Neuronal stem cell (in vitro differentiated cells): ENCODE data around the gene BCOR.

Source experiments
- DNase-seq: peaks from one replicate; pipeline ENCODE4 v3.0.0-alpha.2; 2013; ENCODE audit warnings: low spot score
- H2AFZ ChIP-seq: one replicate; pipeline ENCODE4 v1.6.1; 2013; ENCODE audit warnings: mild to moderate bottlenecking, low read length, inconsistent platforms
- H2AK5ac ChIP-seq: 2 replicates; pipeline ENCODE4 v1.6.1; 2013; ENCODE audit warnings: low read depth, mild to moderate bottlenecking, inconsistent platforms, low read length, moderate library complexity, mixed read lengths
- H2BK120ac ChIP-seq: 2 replicates; pipeline ENCODE4 v1.6.1; 2013; ENCODE audit warnings: low read depth, mild to moderate bottlenecking, inconsistent platforms, low read length, moderate library complexity, mixed read lengths
- H2BK12ac ChIP-seq: one replicate; pipeline ENCODE4 v1.6.1; 2013; ENCODE audit warnings: low read length, inconsistent platforms
- H2BK15ac ChIP-seq: 2 replicates; pipeline ENCODE4 v1.6.1; 2013; ENCODE audit warnings: mild to moderate bottlenecking, low read length, inconsistent platforms, mixed read lengths
- H2BK5ac ChIP-seq: one replicate; pipeline ENCODE4 v1.6.1; 2013; ENCODE audit warnings: inconsistent platforms, mild to moderate bottlenecking, low read length, moderate library complexity
- H3K14ac ChIP-seq: one replicate; pipeline ENCODE4 v1.6.1; 2013; ENCODE audit warnings: low read length, inconsistent platforms
- H3K18ac ChIP-seq: 2 replicates; pipeline ENCODE4 v1.6.1; 2013; ENCODE audit warnings: low read length, inconsistent platforms
- H3K23ac ChIP-seq: 2 replicates; pipeline ENCODE4 v1.6.1; 2013; ENCODE audit warnings: low read depth, mild to moderate bottlenecking, mixed read lengths, low read length, inconsistent platforms; ENCODE audit not compliant: poor library complexity
- H3K27ac ChIP-seq: replicated peaks from 3 replicates; pipeline ENCODE4 v1.5.1; 2013; ENCODE audit warnings: low read length, inconsistent platforms
- H3K27me3 ChIP-seq, 3 experiments: 2 replicates each; pipeline ENCODE4 v1.6.1; 2013; ENCODE audit warnings: low read length in 3 of 3, mild to moderate bottlenecking in 2 of 3, inconsistent platforms in 1 of 3, low read depth in 1 of 3, mixed read lengths in 1 of 3, moderate library complexity in 1 of 3; ENCODE audit not compliant: control insufficient read depth in 3 of 3, insufficient read depth in 3 of 3
- H3K36me3 ChIP-seq, 2 donors: replicated peaks in 1 of 2; 2 replicates each; pipeline ENCODE4 v1.6.1; 2013; ENCODE audit warnings: low read length in 2 of 2; ENCODE audit not compliant: control insufficient read depth in 2 of 2, insufficient read depth in 2 of 2
- H3K4ac ChIP-seq: 2 replicates; pipeline ENCODE4 v1.6.1; 2013; ENCODE audit warnings: inconsistent platforms, mild to moderate bottlenecking, low read length, moderate library complexity
- H3K4me1 ChIP-seq, 2 donors: 1 replicate in 1 of 2; 2 replicates in 1 of 2; pipeline ENCODE4 v1.6.1; 2013; ENCODE audit warnings: low read length in 2 of 2, low read depth in 1 of 2; ENCODE audit not compliant: control insufficient read depth in 2 of 2, insufficient read depth in 1 of 2
- H3K4me2 ChIP-seq: one replicate; pipeline ENCODE4 v1.6.1; 2013; ENCODE audit warnings: mild to moderate bottlenecking, low read length, inconsistent platforms; ENCODE audit not compliant: insufficient read depth, poor library complexity, severe bottlenecking
- H3K4me3 ChIP-seq, 2 donors: 2 replicates each; pipeline ENCODE4 v1.5.1; 2013; ENCODE audit warnings: low read length in 2 of 2, mild to moderate bottlenecking in 2 of 2, inconsistent platforms in 1 of 2, moderate library complexity in 1 of 2
- H3K79me1 ChIP-seq: one replicate; pipeline ENCODE4 v1.6.1; 2013; ENCODE audit warnings: low read depth, mild to moderate bottlenecking, inconsistent platforms, low read length, moderate library complexity
- H3K9ac ChIP-seq: one replicate; pipeline ENCODE4 v1.6.1; 2013; ENCODE audit warnings: mild to moderate bottlenecking, low read depth, low read length, inconsistent platforms; ENCODE audit not compliant: poor library complexity
- H3K9me3 ChIP-seq, 2 donors: replicated peaks in 1 of 2; 2 replicates each; pipeline versions ENCODE3 to v1.6.1; 2013; ENCODE audit warnings: low read length in 2 of 2, mild to moderate bottlenecking in 2 of 2, inconsistent platforms in 1 of 2, low read depth in 1 of 2, mixed read lengths in 1 of 2, moderate library complexity in 1 of 2; ENCODE audit not compliant: control insufficient read depth in 2 of 2, insufficient read depth in 1 of 2
- H4K8ac ChIP-seq: one replicate; pipeline ENCODE4 v1.6.1; 2013; ENCODE audit warnings: low read depth, mild to moderate bottlenecking, inconsistent platforms, low read length, moderate library complexity
- H4K91ac ChIP-seq: one replicate; pipeline ENCODE4 v1.6.1; 2013; ENCODE audit warnings: low read length, low read depth, mild to moderate bottlenecking, inconsistent platforms; ENCODE audit not compliant: poor library complexity
- WGBS, 2 donors: extraction: QIAGEN DNeasy Blood & Tissue Kit; methylation state at CpG; one replicate each; pipeline ENCODE4 v1.1.7; 2013; ENCODE audit warnings: missing lambda C conversion rate in 2 of 2, mixed read lengths in 1 of 2; ENCODE audit not compliant: insufficient read length in 2 of 2, insufficient replicate concordance in 1 of 2; ENCODE audit errors: extremely low coverage in 2 of 2; 5-methylcytosine and 5-hydroxymethylcytosine counted together

The BCOR gene

DNA sequence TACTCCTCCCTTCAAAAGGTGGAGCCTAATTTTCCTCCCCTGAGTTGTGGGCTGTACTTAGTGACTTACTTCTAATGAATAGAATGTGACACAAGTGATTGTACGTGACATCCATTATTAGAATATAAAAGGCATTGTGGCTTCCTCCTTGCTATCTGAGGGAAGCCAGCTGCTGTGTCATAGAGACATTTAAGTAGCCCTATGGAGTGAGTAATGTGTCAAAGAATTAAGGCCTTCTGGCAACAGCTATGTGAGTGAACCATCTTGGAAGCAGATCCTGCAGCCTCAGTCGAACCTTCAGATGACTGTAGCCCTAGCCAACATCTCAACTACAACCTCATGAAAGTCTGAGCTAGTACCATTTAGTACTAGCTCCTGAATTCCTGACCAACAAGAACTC lies 76.1 kb downstream of the BCOR start:
- H3K27ac ChIP-seq = no peak overlapping the region
- H2AK5ac ChIP-seq = no peak overlapping the region
- no peaks in the 10 kb centered on the region for H3K4me1 ChIP-seq
- no peak overlapping the region for H2BK15ac ChIP-seq
- no peak overlapping the region for H3K4ac ChIP-seq
- no peak overlapping the region for H4K8ac ChIP-seq
- no peak overlapping the region for H2BK12ac ChIP-seq
- no peaks in the 10 kb centered on the region for H3K27me3 ChIP-seq
- H4K91ac ChIP-seq = no peak overlapping the region
- H3K14ac ChIP-seq = no peak overlapping the region
- H2BK5ac ChIP-seq = no peak overlapping the region
- no CpG with 5 or more reads among the region's 2 CpGs for WGBS, 2 donors
- no peak overlapping the region for H3K18ac ChIP-seq
- no peak overlapping the region for H3K4me2 ChIP-seq
- no peak overlapping the region for H2AFZ ChIP-seq
- H3K9ac ChIP-seq = no peak overlapping the region
- no peak overlapping the region for H2BK120ac ChIP-seq
- no peaks in the 10 kb centered on the region for H3K36me3 ChIP-seq
- no peak overlapping the region for H3K23ac ChIP-seq
- no peak overlapping the region for H3K4me3 ChIP-seq
- no peak for DNase-seq
- H3K9me3 ChIP-seq = peaks cover 0 to 3% of the 10 kb centered on the region in 2 donors
- H3K79me1 ChIP-seq = no peaks in the 10 kb centered on the region

DNA sequence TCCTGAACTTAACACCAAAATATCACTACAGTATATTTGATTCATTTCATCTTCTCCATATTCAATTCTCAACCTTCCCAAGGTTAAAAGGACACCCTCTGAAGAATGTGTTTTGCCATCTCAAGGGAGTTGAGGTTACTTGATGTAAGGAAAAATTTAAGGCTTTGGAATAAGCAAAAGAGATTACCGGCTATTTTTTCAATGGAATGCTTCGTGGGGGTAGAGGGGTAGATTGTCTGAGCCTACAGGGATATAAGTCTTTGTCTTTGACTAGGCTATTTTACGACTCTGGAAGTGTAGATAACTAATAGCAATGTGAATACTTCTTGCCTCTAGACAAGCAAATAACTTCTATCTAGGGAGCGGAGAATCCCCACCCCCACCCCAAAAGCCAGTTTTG lies 78.2 kb downstream of the BCOR start:
- H2BK12ac ChIP-seq = no peak overlapping the region
- no peaks in the 10 kb centered on the region for H3K36me3 ChIP-seq
- peaks cover 0 to 5% of the 10 kb centered on the region in 2 donors for H3K9me3 ChIP-seq
- H2AK5ac ChIP-seq = no peak overlapping the region
- H3K27ac ChIP-seq = no peak overlapping the region
- no peak overlapping the region for H3K14ac ChIP-seq
- no peak overlapping the region for H4K8ac ChIP-seq
- no peak overlapping the region for H2BK5ac ChIP-seq
- no peak overlapping the region for H3K23ac ChIP-seq
- H2AFZ ChIP-seq = no peak overlapping the region
- no peak overlapping the region for H4K91ac ChIP-seq
- DNase-seq = no peak
- WGBS, 2 donors = no CpG with 5 or more reads among the region's 4 CpGs
- H3K4me3 ChIP-seq = no peak overlapping the region
- H3K4me2 ChIP-seq = no peak overlapping the region
- no peaks in the 10 kb centered on the region for H3K79me1 ChIP-seq
- no peak overlapping the region for H2BK120ac ChIP-seq
- no peak overlapping the region for H3K4ac ChIP-seq
- H3K18ac ChIP-seq = no peak overlapping the region
- H3K4me1 ChIP-seq = no peaks in the 10 kb centered on the region
- H3K27me3 ChIP-seq = no peaks in the 10 kb centered on the region
- H3K9ac ChIP-seq = no peak overlapping the region
- H2BK15ac ChIP-seq = no peak overlapping the region

DNA sequence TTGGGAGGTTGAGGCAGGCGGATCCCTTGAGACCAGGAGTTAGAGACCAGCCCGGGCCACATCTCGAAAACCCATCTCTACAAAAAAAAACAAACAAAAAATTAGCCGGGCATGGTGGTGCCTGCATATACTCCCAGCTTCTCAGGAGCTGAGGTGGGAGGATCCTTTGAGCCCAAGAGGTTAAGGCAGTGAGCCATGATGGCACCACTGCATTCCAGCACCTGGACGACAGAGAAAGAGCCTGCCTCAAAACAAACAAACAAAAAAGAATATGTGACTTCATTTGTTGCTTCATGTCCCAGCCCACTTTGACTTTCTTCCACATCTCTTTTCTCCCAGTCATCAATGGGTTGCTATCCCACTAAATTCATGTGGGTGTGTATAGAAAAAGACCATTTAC lies 79.7 kb downstream of the BCOR start:
- Histone ChIP-seq H3K4ac (no peak overlapping the region), H2BK15ac (no peak overlapping the region), H3K79me1 (no peaks in the 10 kb centered on the region), H3K14ac (no peak overlapping the region), H2AFZ (no peak overlapping the region), H2BK12ac (no peak overlapping the region), H2BK120ac (no peak overlapping the region), H4K8ac (no peak overlapping the region), H3K4me3 (no peak overlapping the region), H2BK5ac (no peak overlapping the region), H3K9ac (no peak overlapping the region), H3K18ac (no peak overlapping the region), H3K23ac (no peak overlapping the region), H3K9me3 (peaks cover 0 to 5% of the 10 kb centered on the region in 2 donors), H3K4me2 (no peak overlapping the region), H3K27me3 (no peaks in the 10 kb centered on the region), H3K36me3 (no peaks in the 10 kb centered on the region), H3K4me1 (peaks cover 0 to 2% of the 10 kb centered on the region in 2 donors), H2AK5ac (no peak overlapping the region), H4K91ac (no peak overlapping the region), H3K27ac (no peak overlapping the region)
- DNase-seq = no peak
- WGBS, 2 donors = no CpG with 5 or more reads among the region's 5 CpGs

- H2BK5ac ChIP-seq = no peak overlapping the region
- no peak overlapping the region for H3K4me3 ChIP-seq
- no peak overlapping the region for H3K4me2 ChIP-seq
- H4K8ac ChIP-seq = no peak overlapping the region
- no peaks in the 10 kb centered on the region for H3K36me3 ChIP-seq
- H3K4me1 ChIP-seq = peaks cover 2% of the 10 kb centered on the region in 2 donors
- no peak overlapping the region for H4K91ac ChIP-seq
- H2BK12ac ChIP-seq = no peak overlapping the region
- H3K23ac ChIP-seq = no peak overlapping the region
- no peak overlapping the region for H3K14ac ChIP-seq
- H3K18ac ChIP-seq = no peak overlapping the region
- no peak for DNase-seq
- H3K4ac ChIP-seq = no peak overlapping the region
- H2BK120ac ChIP-seq = no peak overlapping the region
- no peak overlapping the region for H2BK15ac ChIP-seq
- H3K79me1 ChIP-seq = peaks cover 2% of the 10 kb centered on the region
- no peak overlapping the region for H3K9ac ChIP-seq
- H3K27ac ChIP-seq = no peak overlapping the region
- no peak overlapping the region for H2AFZ ChIP-seq
- peaks cover 0 to 5% of the 10 kb centered on the region in 2 donors for H3K9me3 ChIP-seq
- no CpG with 5 or more reads among the region's 2 CpGs for WGBS, 2 donors
- H2AK5ac ChIP-seq = no peak overlapping the region
- H3K27me3 ChIP-seq = no peaks in the 10 kb centered on the region
Observed at GRCh38 chrX:40016749-40017148, 81.0 kb downstream of the BCOR start.
